Measurements from ENCODE around the gene RETSAT.

The RETSAT gene

DNA sequence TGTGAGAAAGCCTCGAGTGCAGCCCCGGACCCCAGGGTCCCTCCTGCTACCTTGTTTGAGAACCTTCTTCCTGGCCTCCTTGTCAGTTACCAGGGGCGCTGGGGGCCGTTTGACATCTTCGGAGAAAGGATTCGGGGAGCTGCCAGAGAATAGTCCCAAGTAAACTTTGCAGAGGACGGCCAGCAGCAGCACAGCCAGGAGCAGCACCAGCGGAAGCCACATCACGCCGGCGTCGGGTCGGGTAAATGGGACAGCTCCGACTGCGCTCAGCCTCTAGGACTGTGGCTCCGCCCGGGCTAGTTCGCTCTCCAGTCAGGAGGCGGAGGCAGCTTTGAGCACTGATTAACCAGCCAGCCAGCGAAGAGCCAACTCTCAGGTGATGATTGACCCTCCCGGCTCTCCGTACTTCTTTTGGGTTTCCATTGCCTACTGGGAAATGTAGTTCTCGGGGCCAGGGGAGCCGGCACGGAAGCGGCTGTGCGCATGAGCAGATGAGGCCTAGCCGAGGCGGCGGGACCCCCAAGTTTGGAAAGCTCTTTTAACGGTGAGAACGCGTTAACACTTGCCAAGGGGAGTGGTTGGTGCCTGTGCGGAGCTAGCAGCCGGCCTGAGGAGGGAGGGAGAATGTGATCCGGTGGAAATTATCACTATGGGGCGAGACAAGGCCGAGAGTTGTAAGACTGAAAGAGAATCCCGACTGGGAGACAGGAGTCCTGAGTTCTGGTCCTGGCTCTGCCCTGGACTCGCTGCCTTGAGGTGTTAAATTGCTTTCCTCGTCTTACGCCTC is at the start of gene RETSAT, which contains the start of gene ELMOD3:
Gene RETSAT, minus strand, starts transcription at position 243 of the 787 bp plus-strand sequence. Its CDS starts 21 bp downstream, at position 222.
Gene ELMOD3, plus strand, starts transcription at position 484 of the 787 bp plus-strand sequence. CDS start 2,430 bp downstream, outside the sequence.
- H3K4me3 Mint-ChIP-seq = peak within 1 kb of the TSS; percentile 96
- peaks cover 25% of the 10 kb centered on the region for H3K4me1 Mint-ChIP-seq
- peak; percentile 90 to 96 for DNase-seq (ENCODE audit: low spot score in 2 of 2)
- peak; percentile 96 for ATAC-seq (ENCODE audit: low read depth)
- no peaks in the 10 kb centered on the region for H3K27me3 Mint-ChIP-seq
- H3K9me3 Mint-ChIP-seq = no peaks in the 10 kb centered on the region
- peaks cover 24% of the 10 kb centered on the region for H3K36me3 Mint-ChIP-seq
- peak within 1 kb of the TSS; percentile 95 for H3K27ac Mint-ChIP-seq

- ATAC-seq (ENCODE audit: low read depth) (peak; percentile 67), DNase-seq (ENCODE audit: low spot score in 2 of 2) (no peak)
- Mint-ChIP-seq H3K27ac (peak overlapping the region; percentile 85), H3K36me3 (peaks cover 33% of the 10 kb centered on the region), H3K4me3 (peak overlapping the region; percentile 44), H3K4me1 (peaks cover 12% of the 10 kb centered on the region), H3K9me3 (peaks cover 1% of the 10 kb centered on the region), H3K27me3 (no peaks in the 10 kb centered on the region)
Observed at GRCh38 chr2:85401844-85402243, 47.5 kb upstream of the RETSAT start.

DNA sequence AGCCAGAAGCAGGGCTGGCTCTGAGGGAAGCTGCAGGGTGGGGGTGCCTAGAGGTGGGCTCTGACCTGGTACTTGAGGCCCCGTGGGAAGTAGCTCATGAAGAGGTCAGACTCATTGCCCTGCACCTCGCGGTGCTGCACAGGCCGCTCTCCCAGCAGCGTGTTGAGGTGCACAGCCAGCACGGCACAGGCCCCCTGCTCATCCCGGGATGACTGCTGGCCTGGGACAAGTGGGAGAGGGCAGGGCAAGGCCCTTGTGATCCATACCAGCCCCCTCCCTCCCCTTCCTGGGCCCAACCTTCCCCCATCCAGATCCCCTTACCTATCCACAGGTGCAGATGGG is 47.1 kb upstream of the RETSAT start:
- DNase-seq (ENCODE audit: low spot score in 2 of 2) (no peak), ATAC-seq (ENCODE audit: low read depth) (no peak)
- Mint-ChIP-seq H3K36me3 (peaks cover 36% of the 10 kb centered on the region), H3K27me3 (no peaks in the 10 kb centered on the region), H3K4me3 (no peak overlapping the region), H3K27ac (no peak overlapping the region), H3K4me1 (peaks cover 12% of the 10 kb centered on the region), H3K9me3 (peaks cover 1% of the 10 kb centered on the region)

GRCh38 chr2:85400541-85401463 is 46.5 kb upstream of the RETSAT start:
- Mint-ChIP-seq H3K9me3 (peaks cover 1% of the 10 kb centered on the region), H3K36me3 (peaks cover 38% of the 10 kb centered on the region), H3K4me3 (no peak overlapping the region), H3K27me3 (no peaks in the 10 kb centered on the region), H3K4me1 (peaks cover 12% of the 10 kb centered on the region), H3K27ac (peak overlapping the region; percentile 64)
- ATAC-seq (ENCODE audit: low read depth) (no peak), DNase-seq (ENCODE audit: low spot score in 2 of 2) (no peak)

GRCh38 chr2:85400023-85400422 is 45.7 kb upstream of the RETSAT start:
- Mint-ChIP-seq H3K27me3 (no peaks in the 10 kb centered on the region), H3K4me3 (no peak overlapping the region), H3K36me3 (peaks cover 38% of the 10 kb centered on the region), H3K9me3 (peaks cover 1% of the 10 kb centered on the region), H3K4me1 (peaks cover 6% of the 10 kb centered on the region), H3K27ac (peak overlapping the region; percentile 64)
- DNase-seq (ENCODE audit: low spot score in 2 of 2) = no peak
- ATAC-seq (ENCODE audit: low read depth) = no peak

- DNase-seq (ENCODE audit: low spot score in 2 of 2) (no peak), ATAC-seq (ENCODE audit: low read depth) (no peak)
- no peak overlapping the region for H3K4me3 Mint-ChIP-seq
- H3K27me3 Mint-ChIP-seq = no peaks in the 10 kb centered on the region
- H3K27ac Mint-ChIP-seq = peak overlapping the region; percentile 75
- peaks cover 1% of the 10 kb centered on the region for H3K9me3 Mint-ChIP-seq
- H3K4me1 Mint-ChIP-seq = peaks cover 8% of the 10 kb centered on the region
- peaks cover 44% of the 10 kb centered on the region for H3K36me3 Mint-ChIP-seq
Observed at GRCh38 chr2:85399183-85399455, 44.8 kb upstream of the RETSAT start.

DNA sequence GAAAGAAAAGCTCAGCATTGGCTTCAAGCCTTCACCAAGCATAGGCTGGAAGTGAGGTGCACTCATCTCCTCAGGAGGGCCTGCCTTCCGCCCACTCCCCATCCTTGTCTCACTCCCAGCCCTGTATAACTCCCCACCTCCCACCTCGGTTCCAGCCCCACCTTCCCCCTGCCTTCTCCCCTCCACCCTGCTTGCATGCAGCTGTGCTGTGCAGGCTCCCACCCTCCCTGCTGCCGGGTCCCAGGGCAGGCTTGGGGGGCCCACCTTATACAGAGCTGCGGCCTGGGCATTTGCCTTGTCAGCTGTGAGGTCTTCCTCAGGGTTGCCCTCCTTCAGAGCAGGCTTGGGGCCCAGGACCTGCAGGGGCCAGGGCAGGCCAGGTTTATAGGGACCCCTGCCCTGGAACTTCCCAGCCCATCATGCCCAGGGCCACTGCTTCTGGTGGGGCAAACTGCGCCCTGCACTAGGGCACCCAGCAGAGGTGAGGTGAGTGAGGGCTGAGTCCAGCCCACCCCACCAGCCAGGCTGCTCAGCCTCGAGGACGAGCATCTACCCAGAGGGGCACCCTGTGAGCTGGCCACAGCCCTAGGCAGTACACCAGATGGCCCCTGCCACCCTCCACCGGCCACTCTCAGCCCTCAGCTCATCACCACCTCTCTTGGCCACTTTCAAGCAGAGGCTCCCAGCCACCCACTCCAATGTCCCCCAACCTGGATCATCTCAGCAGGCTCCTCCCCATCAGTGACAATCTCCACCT is 44.3 kb upstream of the RETSAT start:
- no peak for DNase-seq (ENCODE audit: low spot score in 2 of 2)
- H3K27ac Mint-ChIP-seq = peak overlapping the region; percentile 75
- no peaks in the 10 kb centered on the region for H3K27me3 Mint-ChIP-seq
- no peaks in the 10 kb centered on the region for H3K9me3 Mint-ChIP-seq
- no peak overlapping the region for H3K4me3 Mint-ChIP-seq
- H3K4me1 Mint-ChIP-seq = peaks cover 11% of the 10 kb centered on the region
- no peak for ATAC-seq (ENCODE audit: low read depth)
- peaks cover 45% of the 10 kb centered on the region for H3K36me3 Mint-ChIP-seq

DNA sequence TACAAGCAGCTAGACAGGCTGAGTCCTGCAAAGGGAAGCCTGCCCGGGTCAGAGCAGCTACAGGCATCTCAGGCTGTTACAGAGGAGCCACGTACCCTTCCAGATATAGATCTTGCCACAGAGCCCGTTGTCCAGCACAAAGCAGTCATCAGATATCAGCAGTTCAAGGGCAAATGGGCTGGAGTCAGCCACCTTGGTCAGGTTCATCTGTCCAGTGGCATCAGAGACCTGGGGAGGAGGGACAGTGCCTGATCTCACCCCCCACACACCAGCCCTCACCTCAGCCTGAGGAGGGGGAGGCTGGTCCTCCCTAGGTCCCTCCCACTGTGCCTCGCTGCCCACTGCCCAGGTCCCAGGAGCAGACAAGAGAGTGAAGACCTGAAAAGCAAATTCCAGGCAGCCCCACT is 43.6 kb upstream of the RETSAT start:
- Mint-ChIP-seq H3K9me3 (no peaks in the 10 kb centered on the region), H3K4me1 (peaks cover 11% of the 10 kb centered on the region), H3K27ac (peak overlapping the region; percentile 48), H3K4me3 (no peak overlapping the region), H3K27me3 (no peaks in the 10 kb centered on the region), H3K36me3 (peaks cover 45% of the 10 kb centered on the region)
- no peak for DNase-seq (ENCODE audit: low spot score in 2 of 2)
- ATAC-seq (ENCODE audit: low read depth) = no peak

GRCh38 chr2:85396531-85397470 is 42.5 kb upstream of the RETSAT start:
- H3K4me1 Mint-ChIP-seq = peaks cover 12% of the 10 kb centered on the region
- peaks cover 40% of the 10 kb centered on the region for H3K36me3 Mint-ChIP-seq
- H3K9me3 Mint-ChIP-seq = no peaks in the 10 kb centered on the region
- peak overlapping the region; percentile 48 for H3K27ac Mint-ChIP-seq
- ATAC-seq (ENCODE audit: low read depth) (no peak), DNase-seq (ENCODE audit: low spot score in 2 of 2) (no peak)
- no peaks in the 10 kb centered on the region for H3K27me3 Mint-ChIP-seq
- H3K4me3 Mint-ChIP-seq = no peak overlapping the region

DNA sequence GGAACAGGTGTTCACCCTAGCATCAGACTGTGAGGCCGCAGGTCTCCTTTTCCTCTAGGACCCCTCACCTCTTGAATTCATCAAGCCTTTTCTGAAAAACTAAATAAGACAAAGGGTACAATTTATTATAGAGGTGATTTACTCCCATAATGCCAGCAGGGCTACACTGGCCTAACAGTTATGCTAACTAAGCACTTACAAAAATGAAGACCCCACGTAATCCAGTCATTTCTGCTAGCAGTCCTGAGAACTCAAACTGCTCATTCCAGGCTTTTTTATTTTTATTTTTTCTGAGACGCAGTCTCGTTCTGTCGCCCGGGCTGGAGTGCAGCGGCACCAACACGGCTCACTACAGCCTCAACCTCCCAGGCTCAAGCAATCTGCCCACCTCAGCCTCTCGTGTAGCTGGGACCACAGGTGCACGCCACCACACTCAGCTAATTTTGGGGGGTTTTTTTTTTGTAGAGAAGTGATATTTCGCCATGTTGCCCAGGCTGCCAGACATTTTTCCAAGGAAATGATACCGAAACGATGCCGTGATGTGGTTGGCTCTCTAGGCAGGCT is 41.7 kb upstream of the RETSAT start:
- Mint-ChIP-seq H3K4me1 (peaks cover 16% of the 10 kb centered on the region), H3K27ac (peak overlapping the region; percentile 48), H3K9me3 (no peaks in the 10 kb centered on the region), H3K4me3 (no peak overlapping the region), H3K27me3 (no peaks in the 10 kb centered on the region), H3K36me3 (peaks cover 39% of the 10 kb centered on the region)
- DNase-seq (ENCODE audit: low spot score in 2 of 2) (no peak), ATAC-seq (ENCODE audit: low read depth) (no peak)

DNA sequence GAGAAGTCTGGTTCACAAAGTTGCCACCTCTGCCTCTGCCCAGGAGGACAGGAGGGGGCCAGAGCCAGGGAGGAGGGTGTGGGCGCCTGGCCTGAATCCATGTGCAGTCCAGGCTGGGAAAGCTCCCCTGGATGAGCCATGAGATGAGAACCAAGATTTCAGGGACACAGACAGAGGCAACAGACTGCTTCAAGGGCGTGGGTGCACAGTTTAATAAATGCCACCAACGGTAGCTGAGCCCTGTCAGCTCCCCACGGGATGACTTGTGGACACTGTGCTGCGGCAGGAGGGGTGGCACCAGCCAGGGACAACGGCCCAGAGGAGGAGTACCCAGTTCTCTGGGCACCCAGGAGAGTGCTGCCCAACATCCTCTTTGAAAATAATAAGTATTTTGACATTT is 40.6 kb upstream of the RETSAT start:
- Mint-ChIP-seq H3K4me3 (no peak overlapping the region), H3K27ac (peak overlapping the region; percentile 95), H3K9me3 (no peaks in the 10 kb centered on the region), H3K4me1 (peaks cover 16% of the 10 kb centered on the region), H3K27me3 (no peaks in the 10 kb centered on the region), H3K36me3 (peaks cover 32% of the 10 kb centered on the region)
- no peak for DNase-seq (ENCODE audit: low spot score in 2 of 2)
- no peak for ATAC-seq (ENCODE audit: low read depth)

GRCh38 chr2:85394261-85394681 is 39.9 kb upstream of the RETSAT start:
- no peaks in the 10 kb centered on the region for H3K9me3 Mint-ChIP-seq
- DNase-seq (ENCODE audit: low spot score in 2 of 2) (no peak), ATAC-seq (ENCODE audit: low read depth) (no peak)
- no peaks in the 10 kb centered on the region for H3K27me3 Mint-ChIP-seq
- H3K4me3 Mint-ChIP-seq = no peak overlapping the region
- H3K27ac Mint-ChIP-seq = peak overlapping the region; percentile 95
- peaks cover 16% of the 10 kb centered on the region for H3K4me1 Mint-ChIP-seq
- peaks cover 29% of the 10 kb centered on the region for H3K36me3 Mint-ChIP-seq

DNA sequence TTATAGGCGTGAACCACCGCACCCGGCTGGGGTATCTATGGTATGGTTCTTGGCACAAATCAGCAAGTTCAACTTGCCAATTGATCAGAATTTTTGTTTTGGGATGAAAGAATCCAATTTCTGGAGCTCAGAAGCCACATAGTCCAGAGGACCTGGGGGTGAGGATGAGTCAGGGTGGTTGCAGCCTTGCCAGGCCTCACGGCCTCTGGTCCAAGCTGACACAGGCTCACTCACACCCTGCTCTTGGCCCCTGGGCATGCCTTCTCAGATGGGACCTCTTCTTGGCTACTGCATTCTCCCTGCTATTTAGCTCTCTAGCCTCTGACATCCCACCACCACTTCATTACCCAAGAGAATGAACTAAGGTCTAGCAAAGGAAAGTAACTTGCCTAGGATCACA is 39.5 kb upstream of the RETSAT start:
- H3K4me3 Mint-ChIP-seq = no peak overlapping the region
- peaks cover 16% of the 10 kb centered on the region for H3K4me1 Mint-ChIP-seq
- no peak for ATAC-seq (ENCODE audit: low read depth)
- no peak for DNase-seq (ENCODE audit: low spot score in 2 of 2)
- peak overlapping the region; percentile 95 for H3K27ac Mint-ChIP-seq
- H3K36me3 Mint-ChIP-seq = peaks cover 27% of the 10 kb centered on the region
- H3K27me3 Mint-ChIP-seq = no peaks in the 10 kb centered on the region
- no peaks in the 10 kb centered on the region for H3K9me3 Mint-ChIP-seq

Data from memory B cell (primary cell).